Activated naive CD8-positive, alpha-beta T cell treated with anti-CD3 and anti-CD28 coated beads for 36 hours (primary cell): ENCODE measurements around the gene DAP. TPM values are rescaled to one million over a fixed set of nuclear protein-coding genes. Genes with fewer than 3 reads are reported as not detected.
"Not testable (repeated sequence)": the region's sequence is repeated elsewhere in the genome, so short reads cannot be mapped to it uniquely, and the experiment has no call there.

Experiments used
- DNase-seq: peaks from one replicate; pipeline ENCODE4 v3.0.0; 2021
- H3K27ac Mint-ChIP-seq: one replicate; pipeline ENCODE4 v1.8.0; 2022; ENCODE audit warnings: mild to moderate bottlenecking, moderate library complexity, mixed read lengths
- H3K27me3 Mint-ChIP-seq: one replicate; pipeline ENCODE4 v1.8.0; 2022; ENCODE audit warnings: mild to moderate bottlenecking, mixed read lengths
- H3K36me3 Mint-ChIP-seq: one replicate; pipeline ENCODE4 v1.8.0; 2021; ENCODE audit warnings: mild to moderate bottlenecking, mixed read lengths
- H3K4me1 Mint-ChIP-seq: one replicate; pipeline ENCODE4 v1.8.0; 2021; ENCODE audit warnings: mixed read lengths
- H3K4me3 Mint-ChIP-seq: one replicate; pipeline ENCODE4 v1.8.0; 2022; ENCODE audit warnings: mild to moderate bottlenecking, moderate library complexity, mixed read lengths
- H3K9me3 Mint-ChIP-seq: one replicate; pipeline ENCODE4 v1.8.0; 2022; ENCODE audit warnings: mixed read lengths
- total RNA-seq, 2 experiments: library from RNA; stranded (reverse); gene quantifications; one replicate each; pipeline ENCODE4 v1.2.3, GENCODE V29; 2021

DAP gene
- total RNA-seq, 2 experiments from 2014 or later, result 53.2 to 53.4 TPM

- no peak overlapping the region for H3K4me3 Mint-ChIP-seq
- DNase-seq, result no peak
- H3K4me1 Mint-ChIP-seq, result no peaks in the 10 kb centered on the region
- H3K9me3 Mint-ChIP-seq, result peaks cover 4% of the 10 kb centered on the region
- H3K27ac Mint-ChIP-seq, result no peak overlapping the region
- H3K36me3 Mint-ChIP-seq, result peaks cover 10% of the 10 kb centered on the region
- H3K27me3 Mint-ChIP-seq, result no peaks in the 10 kb centered on the region
Measured at GRCh38 chr5:10672146-10673016, 88.7 kb downstream of the DAP start.

GRCh38 chr5:10671041-10672008 lies 89.7 kb downstream of the DAP start:
- no peaks in the 10 kb centered on the region for H3K27me3 Mint-ChIP-seq
- no peak overlapping the region for H3K4me3 Mint-ChIP-seq
- peaks cover under 1% of the 10 kb centered on the region for H3K36me3 Mint-ChIP-seq
- H3K9me3 Mint-ChIP-seq, result no peaks in the 10 kb centered on the region
- no peak for DNase-seq
- H3K27ac Mint-ChIP-seq, result no peak overlapping the region
- H3K4me1 Mint-ChIP-seq, result no peaks in the 10 kb centered on the region

- H3K27ac Mint-ChIP-seq, result no peak overlapping the region
- H3K4me1 Mint-ChIP-seq, result no peaks in the 10 kb centered on the region
- no peaks in the 10 kb centered on the region for H3K36me3 Mint-ChIP-seq
- no peak for DNase-seq
- H3K27me3 Mint-ChIP-seq, result no peaks in the 10 kb centered on the region
- H3K4me3 Mint-ChIP-seq, result no peak overlapping the region
- H3K9me3 Mint-ChIP-seq, result no peaks in the 10 kb centered on the region
Measured at GRCh38 chr5:10669983-10670382, 91.1 kb downstream of the DAP start.

- Mint-ChIP-seq H3K27ac (no peak overlapping the region), H3K27me3 (no peaks in the 10 kb centered on the region), H3K4me3 (no peak overlapping the region), H3K9me3 (no peaks in the 10 kb centered on the region), H3K4me1 (no peaks in the 10 kb centered on the region), H3K36me3 (no peaks in the 10 kb centered on the region)
- no peak for DNase-seq
Measured at GRCh38 chr5:10668697-10669096, 92.3 kb downstream of the DAP start.

- no peak for DNase-seq
- Mint-ChIP-seq H3K4me1 (no peaks in the 10 kb centered on the region), H3K36me3 (no peaks in the 10 kb centered on the region), H3K27me3 (no peaks in the 10 kb centered on the region), H3K27ac (no peak overlapping the region), H3K4me3 (no peak overlapping the region), H3K9me3 (no peaks in the 10 kb centered on the region)
Measured at GRCh38 chr5:10667431-10668057, 93.5 kb downstream of the DAP start.

- Mint-ChIP-seq H3K9me3 (no peaks in the 10 kb centered on the region), H3K4me1 (no peaks in the 10 kb centered on the region), H3K27me3 (no peaks in the 10 kb centered on the region), H3K27ac (no peak overlapping the region), H3K4me3 (no peak overlapping the region), H3K36me3 (no peaks in the 10 kb centered on the region)
- no peak for DNase-seq
Measured at GRCh38 chr5:10666531-10667299, 94.3 kb downstream of the DAP start.

- Mint-ChIP-seq H3K27me3 (no peaks in the 10 kb centered on the region), H3K4me1 (no peaks in the 10 kb centered on the region), H3K4me3 (no peak overlapping the region), H3K27ac (no peak overlapping the region), H3K9me3 (no peaks in the 10 kb centered on the region), H3K36me3 (no peaks in the 10 kb centered on the region)
- DNase-seq, result no peak
Measured at GRCh38 chr5:10665799-10666198, 95.2 kb downstream of the DAP start.

- not testable (repeated sequence) for H3K36me3 Mint-ChIP-seq, DNase-seq, H3K9me3 Mint-ChIP-seq, H3K4me3 Mint-ChIP-seq, H3K27me3 Mint-ChIP-seq, H3K27ac Mint-ChIP-seq, H3K4me1 Mint-ChIP-seq
Measured at GRCh38 chr5:10664180-10664769, 96.8 kb downstream of the DAP start.

- no peak for DNase-seq
- Mint-ChIP-seq H3K9me3 (no peaks in the 10 kb centered on the region), H3K27me3 (no peaks in the 10 kb centered on the region), H3K4me3 (no peak overlapping the region), H3K36me3 (no peaks in the 10 kb centered on the region), H3K4me1 (no peaks in the 10 kb centered on the region), H3K27ac (no peak overlapping the region)
Measured at GRCh38 chr5:10663489-10664179, 97.4 kb downstream of the DAP start.

- Mint-ChIP-seq H3K4me1 (no peaks in the 10 kb centered on the region), H3K36me3 (no peaks in the 10 kb centered on the region), H3K4me3 (no peak overlapping the region), H3K27me3 (no peaks in the 10 kb centered on the region), H3K9me3 (no peaks in the 10 kb centered on the region), H3K27ac (no peak overlapping the region)
- no peak for DNase-seq
Measured at GRCh38 chr5:10662661-10663488, 98.2 kb downstream of the DAP start.

GRCh38 chr5:10662083-10662482 lies 99.0 kb downstream of the DAP start:
- Mint-ChIP-seq H3K9me3 (no peaks in the 10 kb centered on the region), H3K4me3 (no peak overlapping the region), H3K36me3 (no peaks in the 10 kb centered on the region), H3K4me1 (no peaks in the 10 kb centered on the region), H3K27me3 (no peaks in the 10 kb centered on the region), H3K27ac (no peak overlapping the region)
- no peak for DNase-seq

- Mint-ChIP-seq H3K27ac (no peak overlapping the region), H3K4me3 (no peak overlapping the region), H3K27me3 (no peaks in the 10 kb centered on the region), H3K4me1 (no peaks in the 10 kb centered on the region), H3K9me3 (no peaks in the 10 kb centered on the region), H3K36me3 (no peaks in the 10 kb centered on the region)
- no peak for DNase-seq
Measured at GRCh38 chr5:10661401-10661800, 99.6 kb downstream of the DAP start.

GRCh38 chr5:10660720-10661387 lies 100.2 kb downstream of the DAP start:
- H3K27me3 Mint-ChIP-seq, result no peaks in the 10 kb centered on the region
- no peaks in the 10 kb centered on the region for H3K4me1 Mint-ChIP-seq
- H3K9me3 Mint-ChIP-seq, result no peaks in the 10 kb centered on the region
- H3K27ac Mint-ChIP-seq, result no peak overlapping the region
- H3K4me3 Mint-ChIP-seq, result no peak overlapping the region
- no peak for DNase-seq
- no peaks in the 10 kb centered on the region for H3K36me3 Mint-ChIP-seq
